ENCODE results near the gene KHDRBS1.

KHDRBS1 gene

GRCh38 chr1:32048440-32048839 lies 34.8 kb downstream of the KHDRBS1 start:
- DNase-seq (ENCODE audit: extremely low spot score) = no peak
- TF ChIP-seq SUZ12 (IDR thresholded peaks at IDR 0.05) = no peak
- no peak for TF ChIP-seq L3MBTL2 (conservative IDR thresholded peaks at IDR 0.05)
- TF ChIP-seq, protein P1, sequence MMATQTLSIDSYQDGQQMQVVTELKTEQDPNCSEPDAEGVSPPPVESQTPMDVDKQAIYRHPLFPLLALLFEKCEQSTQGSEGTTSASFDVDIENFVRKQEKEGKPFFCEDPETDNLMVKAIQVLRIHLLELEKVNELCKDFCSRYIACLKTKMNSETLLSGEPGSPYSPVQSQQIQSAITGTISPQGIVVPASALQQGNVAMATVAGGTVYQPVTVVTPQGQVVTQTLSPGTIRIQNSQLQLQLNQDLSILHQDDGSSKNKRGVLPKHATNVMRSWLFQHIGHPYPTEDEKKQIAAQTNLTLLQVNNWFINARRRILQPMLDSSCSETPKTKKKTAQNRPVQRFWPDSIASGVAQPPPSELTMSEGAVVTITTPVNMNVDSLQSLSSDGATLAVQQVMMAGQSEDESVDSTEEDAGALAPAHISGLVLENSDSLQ (IDR thresholded peaks at IDR 0.05) = no peak
- TF ChIP-seq SP1 (IDR thresholded peaks at IDR 0.05) = no peak
- no peak for TF ChIP-seq FOXK2 (IDR thresholded peaks at IDR 0.05)
- TF ChIP-seq BHLHE40 (IDR thresholded peaks at IDR 0.05; ENCODE audit: borderline replicate concordance) = no peak
- TF ChIP-seq ARNT (IDR thresholded peaks at IDR 0.05) = no peak
- TF ChIP-seq NFRKB (IDR thresholded peaks at IDR 0.05) = no peak
- TF ChIP-seq FOXA1 (IDR thresholded peaks at IDR 0.05) = no peak
- no peak for TF ChIP-seq ELF4 (IDR thresholded peaks at IDR 0.05)
- no peak for TF ChIP-seq HDGF (IDR thresholded peaks at IDR 0.05; ENCODE audit: borderline replicate concordance)
- TF ChIP-seq FOXM1 (IDR thresholded peaks at IDR 0.05; ENCODE audit: borderline replicate concordance) = no peak
- TF ChIP-seq LEF1 (IDR thresholded peaks at IDR 0.05; ENCODE audit: borderline replicate concordance) = no peak
- no peak for TF ChIP-seq CTBP1 (IDR thresholded peaks at IDR 0.05; ENCODE audit: borderline replicate concordance)
- TF ChIP-seq TARDBP (IDR thresholded peaks at IDR 0.05) = no peak
- TF ChIP-seq ZNF384 (IDR thresholded peaks at IDR 0.05) = no peak
- ChIA-PET POLR2A (no interaction called here), CTCF (no interaction called here)

DNA sequence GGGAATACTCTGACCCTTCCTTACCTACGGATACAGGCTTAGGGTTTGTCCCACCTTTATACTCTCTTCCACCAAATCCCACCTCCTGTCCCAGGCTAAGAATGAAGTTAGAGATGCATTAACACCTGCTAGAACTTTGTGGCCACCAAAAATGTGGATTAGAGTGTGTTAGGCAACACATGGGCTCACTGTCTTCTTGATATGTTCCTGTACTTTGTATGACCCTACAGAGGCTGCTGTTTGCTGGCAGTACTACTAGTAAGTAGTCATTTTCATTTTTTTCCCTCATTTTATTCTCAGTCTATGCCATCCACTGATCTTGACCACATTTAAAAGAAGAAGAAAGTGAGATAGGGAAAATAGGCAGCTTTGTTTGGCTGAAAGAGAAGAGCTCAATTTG lies 38.0 kb downstream of the KHDRBS1 start:
- TF ChIP-seq ELF4 (IDR thresholded peaks at IDR 0.05) (no peak), LEF1 (IDR thresholded peaks at IDR 0.05; ENCODE audit: borderline replicate concordance) (no peak), FOXK2 (IDR thresholded peaks at IDR 0.05) (no peak), CTBP1 (IDR thresholded peaks at IDR 0.05; ENCODE audit: borderline replicate concordance) (no peak), FOXM1 (IDR thresholded peaks at IDR 0.05; ENCODE audit: borderline replicate concordance) (no peak), SUZ12 (IDR thresholded peaks at IDR 0.05) (no peak), HDGF (IDR thresholded peaks at IDR 0.05; ENCODE audit: borderline replicate concordance) (no peak)
- TF ChIP-seq, protein P1 (IDR thresholded peaks at IDR 0.05) = no peak
- no peak for DNase-seq (ENCODE audit: extremely low spot score)
- CTCF ChIA-PET = interaction anchor here (0.7 kb wide), 1 partner anchor 114 kb away, joined by 3 read pairs; the partner anchor contains the start of gene PTP4A2
- POLR2A ChIA-PET = interaction anchor here (1.4 kb wide), 1 partner anchor 15 kb away, joined by 4 read pairs; no protein-coding TSS in a partner anchor

GRCh38 chr1:32052887-32053286 lies 39.2 kb downstream of the KHDRBS1 start:
- POLR2A ChIA-PET = interaction anchor here (1.5 to 2.3 kb wide), 2 partner anchors 39 to 75 kb away, joined by 3 to 10 read pairs; partner anchors contain the start of gene KHDRBS1
- CTCF ChIA-PET = no interaction called here
- TF ChIP-seq ZNF384 (IDR thresholded peaks at IDR 0.05) = no peak
- DNase-seq (ENCODE audit: extremely low spot score) = no peak

DNA sequence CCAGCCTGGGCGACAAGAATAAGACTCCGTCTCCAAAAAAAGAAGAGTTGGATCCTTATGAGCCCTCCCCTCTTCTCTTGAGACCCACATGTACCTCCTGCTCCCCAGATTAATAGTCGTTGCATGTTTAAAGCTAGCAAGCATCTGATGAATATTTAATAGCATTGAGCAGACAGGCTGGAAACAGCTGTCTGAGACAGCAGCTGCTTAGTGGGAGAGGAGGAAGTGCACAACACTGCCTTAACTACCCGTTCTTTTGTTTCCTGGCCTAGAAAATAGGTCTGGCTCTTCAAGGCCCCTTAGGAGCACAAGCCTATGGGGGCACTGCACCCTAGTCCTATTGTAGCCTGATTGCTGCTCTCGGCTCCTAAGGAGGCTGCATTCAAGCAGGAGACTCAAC lies 41.7 kb downstream of the KHDRBS1 start:
- no peak for DNase-seq (ENCODE audit: extremely low spot score)
- TF ChIP-seq ARNT (IDR thresholded peaks at IDR 0.05) = no peak
- no peak for TF ChIP-seq ELF4 (IDR thresholded peaks at IDR 0.05)
- TF ChIP-seq CTBP1 (IDR thresholded peaks at IDR 0.05; ENCODE audit: borderline replicate concordance) = no peak
- TF ChIP-seq TARDBP (IDR thresholded peaks at IDR 0.05) = no peak
- TF ChIP-seq HDGF (IDR thresholded peaks at IDR 0.05; ENCODE audit: borderline replicate concordance) = no peak
- no peak for TF ChIP-seq NFRKB (IDR thresholded peaks at IDR 0.05)
- no peak for TF ChIP-seq LEF1 (IDR thresholded peaks at IDR 0.05; ENCODE audit: borderline replicate concordance)
- TF ChIP-seq SP1 (IDR thresholded peaks at IDR 0.05) = no peak
- TF ChIP-seq L3MBTL2 (conservative IDR thresholded peaks at IDR 0.05) = no peak
- CTCF ChIA-PET = no interaction called here
- POLR2A ChIA-PET = interaction anchor here (2.0 kb wide), 1 partner anchor 17 kb away, joined by 6 read pairs; the partner anchor contains the start of gene TMEM39B

DNA sequence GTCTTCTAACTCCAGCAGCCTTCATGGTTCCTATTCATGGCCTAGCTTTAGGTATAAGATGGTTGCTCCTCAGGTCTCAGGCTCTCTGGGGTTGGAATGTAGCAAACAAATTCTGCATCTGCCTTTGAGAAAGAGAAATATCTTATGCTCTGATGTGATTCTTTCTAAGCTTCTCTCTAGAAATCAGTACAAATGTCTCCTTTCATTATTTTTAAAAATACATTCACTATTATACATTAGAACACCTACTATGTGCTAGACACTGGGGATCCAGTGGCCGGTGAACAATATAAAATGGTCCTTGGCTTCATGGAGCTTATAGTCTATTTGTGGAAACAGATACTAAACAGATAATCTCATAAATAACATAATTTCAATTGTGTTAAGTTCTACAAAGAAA lies 42.9 kb downstream of the KHDRBS1 start:
- POLR2A ChIA-PET = interaction anchor here (0.9 to 2.0 kb wide), 2 partner anchors 16 to 48 kb away, joined by 3 to 6 read pairs; partner anchors contain the start of gene TMEM39B
- TF ChIP-seq SP1 (IDR thresholded peaks at IDR 0.05) (no peak), L3MBTL2 (conservative IDR thresholded peaks at IDR 0.05) (no peak), LEF1 (IDR thresholded peaks at IDR 0.05; ENCODE audit: borderline replicate concordance) (no peak), HDGF (IDR thresholded peaks at IDR 0.05; ENCODE audit: borderline replicate concordance) (no peak), TARDBP (IDR thresholded peaks at IDR 0.05) (no peak), ZNF384 (IDR thresholded peaks at IDR 0.05) (no peak)
- TF ChIP-seq, protein P1 (IDR thresholded peaks at IDR 0.05) = no peak
- CTCF ChIA-PET = interaction anchor here (0.8 kb wide), 1 partner anchor 100 kb away, joined by 3 read pairs; no protein-coding TSS in a partner anchor
- no peak for DNase-seq (ENCODE audit: extremely low spot score)

GRCh38 chr1:32060914-32061313 lies 47.2 kb downstream of the KHDRBS1 start:
- no peak for DNase-seq (ENCODE audit: extremely low spot score)
- POLR2A ChIA-PET = interaction anchor here (4.8 kb wide), 1 partner anchor 12 kb away, joined by 28 read pairs; the partner anchor contains the start of gene TMEM39B
- CTCF ChIA-PET = interaction anchor here (1.0 to 1.3 kb wide), 3 partner anchors 12 to 272 kb away, joined by 3 to 7 read pairs (median 3); partner anchors contain the start of gene TMEM39B
- no peak for TF ChIP-seq FOXK2 (IDR thresholded peaks at IDR 0.05)
- TF ChIP-seq ARNT (IDR thresholded peaks at IDR 0.05) = no peak

- ChIA-PET POLR2A (interaction anchor here (1.0 to 4.8 kb wide), 4 partner anchors 10 to 274 kb away, joined by 3 to 28 read pairs (median 4); partner anchors contain the start of genes KHDRBS1 and TMEM39B), CTCF (interaction anchor here (0.6 to 1.7 kb wide), 17 partner anchors 9 to 300 kb away, joined by 3 to 10 read pairs (median 5); partner anchors contain the start of gene TMEM39B)
- TF ChIP-seq CTBP1 (IDR thresholded peaks at IDR 0.05; ENCODE audit: borderline replicate concordance) (no peak), NFRKB (IDR thresholded peaks at IDR 0.05) (no peak), LEF1 (IDR thresholded peaks at IDR 0.05; ENCODE audit: borderline replicate concordance) (no peak), TARDBP (IDR thresholded peaks at IDR 0.05) (no peak), ARNT (IDR thresholded peaks at IDR 0.05) (no peak), L3MBTL2 (conservative IDR thresholded peaks at IDR 0.05) (no peak), FOXM1 (IDR thresholded peaks at IDR 0.05; ENCODE audit: borderline replicate concordance) (no peak), SP1 (IDR thresholded peaks at IDR 0.05) (no peak), ELF4 (IDR thresholded peaks at IDR 0.05) (no peak), HDGF (IDR thresholded peaks at IDR 0.05; ENCODE audit: borderline replicate concordance) (no peak), SUZ12 (IDR thresholded peaks at IDR 0.05) (no peak), FOXA1 (IDR thresholded peaks at IDR 0.05) (no peak), BHLHE40 (IDR thresholded peaks at IDR 0.05; ENCODE audit: borderline replicate concordance) (no peak), FOXK2 (IDR thresholded peaks at IDR 0.05) (no peak), ZNF384 (IDR thresholded peaks at IDR 0.05) (no peak)
- TF ChIP-seq, protein P1 (IDR thresholded peaks at IDR 0.05) = no peak
- DNase-seq (ENCODE audit: extremely low spot score) = no peak
These were observed 49.2 kb downstream of the KHDRBS1 start for GRCh38 chr1:32062867-32063230.
